Femur (tissue), 1 donor: ENCODE results near the gene MS4A12.
"Not testable (repeated sequence)": the region's sequence is repeated elsewhere in the genome, so short reads cannot be mapped to it uniquely, and the experiment has no call there.

Experiments used
- DNase-seq: peaks from one replicate; pipeline ENCODE4 v3.0.0-alpha.2; 2017

MS4A12 gene, protein sequence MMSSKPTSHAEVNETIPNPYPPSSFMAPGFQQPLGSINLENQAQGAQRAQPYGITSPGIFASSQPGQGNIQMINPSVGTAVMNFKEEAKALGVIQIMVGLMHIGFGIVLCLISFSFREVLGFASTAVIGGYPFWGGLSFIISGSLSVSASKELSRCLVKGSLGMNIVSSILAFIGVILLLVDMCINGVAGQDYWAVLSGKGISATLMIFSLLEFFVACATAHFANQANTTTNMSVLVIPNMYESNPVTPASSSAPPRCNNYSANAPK

GRCh38 chr11:60492488-60493009, at the start of gene MS4A12:
Gene MS4A12, plus strand, starts transcription at chr11:60492778. Its CDS starts 4,541 bp downstream, at chr11:60497319.
- DNase-seq = no peak

GRCh38 chr11:60447070-60447469, 45.5 kb upstream of the MS4A12 start:
- no peak for DNase-seq

DNA sequence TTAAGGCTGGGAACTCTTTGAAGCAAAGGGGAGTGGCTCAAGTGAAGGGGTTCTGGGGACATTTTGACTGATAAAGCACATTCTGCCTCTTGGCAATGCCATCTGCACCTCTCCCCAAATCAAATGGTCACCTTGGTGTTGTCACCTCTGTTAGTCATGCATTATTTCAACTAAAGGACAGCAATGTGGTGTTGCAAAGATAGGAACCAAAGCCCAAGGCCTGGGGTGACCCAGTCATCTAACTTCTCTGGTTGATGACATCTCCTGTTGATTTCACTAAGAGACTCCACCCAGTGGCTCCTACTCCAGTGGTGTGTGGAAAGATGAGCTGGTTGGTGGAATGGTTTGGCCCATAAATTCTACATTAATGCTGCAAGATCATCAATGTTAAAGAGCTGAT, 44.7 kb upstream of the MS4A12 start:
- no peak for DNase-seq

DNA sequence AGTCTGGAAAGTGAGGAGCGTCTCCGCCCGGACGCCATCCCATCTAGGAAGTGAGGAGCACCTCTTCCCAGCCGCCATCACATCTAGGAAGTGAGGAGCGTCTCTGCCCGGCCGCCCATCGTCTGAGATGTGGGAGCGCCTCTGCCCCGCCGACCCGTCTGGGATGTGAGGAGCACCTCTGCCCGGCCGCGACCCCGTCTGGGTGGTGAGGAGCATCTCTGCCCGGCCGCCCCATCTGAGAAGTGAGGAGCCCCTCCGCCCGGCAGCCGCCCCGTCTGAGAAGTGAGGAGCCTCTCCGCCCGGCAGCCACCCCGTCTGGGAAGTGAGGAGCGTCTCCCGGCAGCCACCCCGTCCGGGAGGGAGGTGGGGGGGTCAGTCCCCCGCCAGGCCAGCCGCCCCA, 41.4 kb upstream of the MS4A12 start:
- DNase-seq = not testable (repeated sequence)

DNA sequence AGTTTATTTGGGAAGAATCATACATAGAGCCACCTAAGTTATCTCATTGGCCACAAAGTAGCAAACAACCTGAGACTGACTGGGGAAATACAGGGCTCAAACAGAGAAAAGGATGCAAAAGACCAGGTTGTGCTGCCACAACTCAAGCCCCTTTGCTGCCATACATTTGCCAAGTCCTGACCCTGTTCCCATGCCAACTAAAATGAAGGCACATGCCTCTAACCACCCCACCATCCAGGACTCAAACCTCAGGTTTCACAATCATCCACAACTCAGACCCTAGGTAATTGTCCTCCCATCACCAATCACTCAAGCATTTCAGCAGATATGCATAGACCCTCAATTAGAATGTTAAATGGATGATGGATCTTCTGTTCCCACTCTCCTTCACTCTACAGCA, 38.4 kb upstream of the MS4A12 start:
- no peak for DNase-seq

- no peak for DNase-seq
Measured at GRCh38 chr11:60455531-60456042, 37.0 kb upstream of the MS4A12 start, which contains the start of gene MS4A1. Gene MS4A1, plus strand, starts transcription at chr11:60455847. Its CDS starts 6,528 bp downstream, at chr11:60462375.

DNA sequence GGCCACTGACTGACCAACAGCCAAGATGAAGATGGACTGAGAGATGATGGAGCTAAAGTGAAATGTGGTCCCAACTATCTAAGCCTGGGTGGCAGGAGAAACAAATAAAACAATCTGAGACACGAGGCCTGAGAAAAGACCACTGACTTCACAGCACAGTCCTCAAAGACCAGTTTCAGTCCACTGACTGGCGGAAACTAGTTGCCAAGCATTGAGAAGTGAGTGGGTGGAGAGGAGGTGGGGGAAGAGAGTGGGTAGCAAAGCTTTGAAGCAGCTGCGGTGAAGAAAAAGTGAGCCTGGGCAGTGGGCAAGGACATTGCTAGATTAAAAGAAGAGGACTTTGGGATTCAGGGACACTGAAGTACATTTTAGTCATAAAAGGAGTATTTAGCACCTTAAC, 35.0 kb upstream of the MS4A12 start:
- no peak for DNase-seq

DNA sequence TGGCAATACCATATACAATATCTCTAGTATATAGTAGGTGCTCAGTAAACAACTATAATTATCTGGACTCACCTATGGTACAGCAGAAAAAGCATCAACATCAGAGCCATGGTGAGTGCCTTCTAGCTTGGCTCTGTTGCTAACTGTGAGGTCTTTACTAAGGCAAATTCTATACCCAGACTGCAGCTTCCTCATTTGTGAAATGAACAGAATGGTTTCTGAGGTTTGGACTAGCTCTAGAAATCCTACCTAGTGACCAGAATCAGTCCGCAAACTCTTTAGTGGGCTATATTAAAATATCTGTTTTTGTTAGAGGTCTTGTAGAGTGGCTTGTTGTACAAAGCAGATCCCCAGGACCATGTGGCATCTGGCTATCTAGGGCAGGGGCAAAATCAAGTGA, 33.2 kb upstream of the MS4A12 start:
- no peak for DNase-seq

DNA sequence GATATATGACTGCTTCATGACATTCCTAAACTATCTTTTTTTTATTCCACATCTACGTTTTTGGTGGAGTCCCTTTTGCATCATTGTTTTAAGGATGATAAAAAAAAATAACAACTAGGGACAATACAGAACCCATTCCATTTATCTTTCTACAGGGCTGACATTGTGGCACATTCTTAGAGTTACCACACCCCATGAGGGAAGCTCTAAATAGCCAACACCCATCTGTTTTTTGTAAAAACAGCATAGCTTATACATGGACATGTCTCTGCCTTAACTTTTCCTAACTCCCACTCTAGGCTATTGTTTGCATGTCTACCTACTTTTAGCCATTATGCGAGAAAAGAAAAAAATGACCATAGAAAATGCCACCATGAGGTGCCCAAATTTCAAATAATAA, 23.7 kb upstream of the MS4A12 start:
- no peak for DNase-seq

- no peak for DNase-seq
Measured at GRCh38 chr11:60469723-60470122, 22.9 kb upstream of the MS4A12 start.

- DNase-seq = no peak
Measured at GRCh38 chr11:60477035-60477445, 15.5 kb upstream of the MS4A12 start.

- no peak for DNase-seq
Measured at GRCh38 chr11:60482361-60482760, 10.2 kb upstream of the MS4A12 start.

DNA sequence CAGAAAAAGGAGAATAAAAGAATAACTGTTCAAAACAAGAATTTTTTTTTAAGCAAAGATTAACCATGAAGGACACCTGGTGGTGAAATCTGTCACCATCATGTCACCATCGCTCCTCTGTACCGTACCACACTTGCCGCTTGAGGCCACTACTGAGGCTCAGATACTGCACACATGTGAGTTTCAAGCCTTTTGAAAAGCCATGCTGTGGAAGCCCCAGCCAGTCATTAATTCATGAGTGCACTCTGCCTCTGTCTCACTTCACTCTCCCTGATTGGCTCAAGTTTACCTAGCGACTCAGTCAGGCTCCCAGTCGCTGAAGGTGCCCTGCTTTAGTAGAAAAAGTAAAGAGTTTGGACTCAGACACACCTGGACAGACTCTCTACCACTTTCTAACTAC, 6.6 kb upstream of the MS4A12 start:
- no peak for DNase-seq

DNA sequence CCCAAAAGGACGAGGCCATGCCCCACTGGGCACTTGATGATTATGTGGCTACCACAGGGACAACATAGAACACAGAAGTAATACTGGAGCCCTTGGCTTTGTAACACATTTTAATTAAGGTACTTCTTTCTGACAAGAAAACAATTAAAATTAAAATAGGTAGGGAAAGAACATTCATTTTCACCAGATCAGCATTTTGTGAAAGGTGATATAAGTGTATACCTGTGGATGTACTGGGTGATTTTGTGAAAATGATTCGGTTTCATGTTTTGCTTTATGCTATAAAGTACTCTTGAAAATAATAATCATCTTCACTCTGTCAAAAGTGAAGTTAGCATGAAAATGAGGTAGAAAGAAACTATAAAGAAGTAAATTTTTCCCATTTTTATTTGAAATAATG, 876 bp downstream of the MS4A12 start:
- no peak for DNase-seq

- no peak for DNase-seq
Measured at GRCh38 chr11:60498399-60498798, 5.8 kb downstream of the MS4A12 start.

DNA sequence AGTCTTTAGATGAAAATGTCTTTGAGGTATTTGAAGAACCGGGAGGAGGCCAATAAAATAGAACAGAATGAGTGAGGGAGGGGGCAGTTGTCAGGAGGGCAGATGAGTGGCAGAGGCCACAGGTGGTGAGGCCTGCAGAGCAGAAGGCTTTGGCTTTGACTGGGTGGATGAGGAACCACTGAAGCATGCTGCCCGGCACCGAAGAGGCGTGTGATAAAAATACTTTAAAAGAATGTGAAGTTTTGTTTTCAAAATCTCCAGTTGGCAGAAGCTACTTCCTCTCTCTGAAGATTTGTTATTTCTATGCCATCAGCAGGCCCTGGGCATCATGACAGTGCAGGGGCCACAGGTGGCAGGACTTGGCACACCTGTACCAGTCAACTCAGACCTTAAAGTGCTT, 6.3 kb downstream of the MS4A12 start:
- no peak for DNase-seq

GRCh38 chr11:60500276-60500910, 7.8 kb downstream of the MS4A12 start:
- DNase-seq = no peak

GRCh38 chr11:60502221-60502775, 9.7 kb downstream of the MS4A12 start:
- DNase-seq = no peak

DNA sequence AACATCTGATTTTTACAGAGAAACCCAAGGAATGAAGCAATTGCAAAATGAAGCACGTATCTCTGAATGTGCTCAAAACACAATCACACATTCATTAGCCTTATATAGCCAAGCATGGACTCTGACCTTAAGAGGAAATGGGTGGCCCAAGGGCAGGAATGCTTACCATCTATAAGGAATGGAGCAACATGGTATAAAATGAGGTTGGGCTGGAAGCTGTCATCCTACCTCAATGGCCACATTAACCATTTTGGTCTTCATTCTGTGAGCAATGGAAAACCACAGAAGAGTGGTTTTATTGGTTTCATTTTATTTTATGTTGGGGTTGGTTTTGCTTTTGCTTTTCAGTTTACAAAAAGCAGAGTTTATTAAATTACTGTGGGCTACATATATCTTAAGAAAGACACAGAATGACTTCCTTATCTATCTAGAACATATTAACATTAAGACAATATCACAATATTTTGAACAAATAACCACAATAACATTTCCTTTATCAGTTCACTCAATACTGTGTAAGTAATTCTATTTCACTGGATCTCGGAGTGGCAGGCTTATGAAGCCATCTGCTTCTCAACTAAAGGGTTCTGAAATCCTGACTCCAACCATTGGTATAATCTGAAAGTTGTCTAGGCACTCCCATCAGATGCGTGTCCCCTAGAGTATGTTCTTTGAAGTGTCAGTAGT, 11.8 kb downstream of the MS4A12 start:
- no peak for DNase-seq

GRCh38 chr11:60509609-60510008, 17.0 kb downstream of the MS4A12 start:
- DNase-seq = not testable (repeated sequence)

DNA sequence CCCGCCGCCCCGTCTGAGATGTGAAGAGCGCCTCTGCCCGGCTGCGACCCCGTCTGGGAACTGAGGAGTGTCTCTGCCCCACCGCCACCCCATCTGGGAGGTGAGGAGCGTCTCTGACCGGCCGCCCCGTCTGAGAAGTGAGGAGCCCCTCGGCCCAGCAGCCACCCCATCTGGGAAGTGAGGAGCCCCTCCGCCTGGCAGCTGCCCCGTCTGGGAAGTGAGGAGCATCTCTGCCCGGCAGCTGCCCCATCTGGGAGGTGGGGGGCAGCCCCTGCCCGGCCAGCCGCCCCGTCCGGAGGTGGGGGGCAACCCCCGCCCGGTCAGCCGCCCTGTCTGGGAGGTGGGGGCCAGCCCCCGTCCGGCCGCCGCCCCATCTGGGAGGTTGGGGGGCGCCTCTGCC, 17.6 kb downstream of the MS4A12 start:
- DNase-seq = not testable (repeated sequence)

- DNase-seq = no peak
Measured at GRCh38 chr11:60511393-60511792, 18.8 kb downstream of the MS4A12 start.

DNA sequence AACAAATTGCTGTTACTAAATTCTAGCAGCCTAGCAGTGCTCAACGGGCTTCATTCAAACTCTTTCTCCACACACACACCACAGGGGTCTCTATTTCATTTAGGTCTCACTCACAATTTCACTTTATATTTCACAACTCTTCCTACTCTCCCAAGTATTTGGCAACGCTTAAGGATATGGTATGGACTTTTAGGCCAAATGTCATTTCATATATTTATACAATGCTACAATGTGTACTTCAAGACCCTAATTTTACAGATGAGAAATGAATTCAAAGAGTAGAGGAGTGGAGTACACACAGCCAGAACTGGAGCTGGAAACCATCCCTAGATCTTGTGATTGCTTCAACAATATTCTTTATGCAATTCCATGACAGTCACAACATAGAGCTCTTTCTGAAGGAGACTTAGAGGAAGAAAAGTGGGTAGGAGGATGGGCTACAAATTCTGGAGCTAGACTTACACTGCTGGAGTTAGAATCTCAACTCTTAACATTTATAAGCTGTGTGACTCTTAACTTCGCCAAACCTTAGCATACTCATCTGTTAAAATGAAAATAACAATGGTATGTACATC, 20.2 kb downstream of the MS4A12 start:
- DNase-seq = no peak
